A549 (cell line): ENCODE results near the gene ZNF521. TPM values are rescaled to one million over a fixed set of nuclear protein-coding genes. Genes with fewer than 3 reads are reported as not detected.

Experiments used
- ATAC-seq, 2 experiments: fragments of 200-7000 bp in 1 of 2; fragments of >200 bp in 1 of 2; cut with Nextera tagmentation in 1 of 2; cut with Tn5 transposase in 1 of 2; 3 replicates each; pipeline versions ENCODE4 v1.8.0 to v1.9.1; 2018 to 2020; ENCODE audit warnings: mild to moderate bottlenecking in 1 of 2, moderate library complexity in 1 of 2
- CTCF ChIA-PET: fragments of 300-600 bp; sonication (Branson Sonifier 250); formaldehyde crosslinking; extraction: SDS; loops from one replicate; lab custom pipeline; 2021; ENCODE audit warnings: antibody characterized with exemption, inconsistent platforms; lab: Yijun Ruan, JAX
- POLR2A ChIA-PET: fragments of 350-600 bp; formaldehyde crosslinking; extraction: SDS; loops from one replicate; lab custom pipeline; 2021; ENCODE audit warnings: antibody characterized with exemption, inconsistent platforms; lab: Yijun Ruan, JAX
- DNase-seq, 2 experiments: peaks; one replicate each; pipeline versions ENCODE4 v3.0.0 to v3.0.0-alpha.2; 2011 to 2016; ENCODE audit warnings: low read depth in 1 of 2, low spot score in 1 of 2
- FAIRE-seq: peaks from 2 replicates; lab custom pipeline; 2011; peaks lifted over from hg19 to GRCh38; lab: Jason Lieb, UNC
- H3K27ac ChIP-seq, 2 experiments: fragments of >200 bp; sonication (Bioruptor Twin); formaldehyde crosslinking; 3 replicates each; pipeline ENCODE4 v1.5.1; 2016 to 2017
- H3K4me1 ChIP-seq: fragments of >200 bp; sonication (Bioruptor Twin); formaldehyde crosslinking; 3 replicates; pipeline ENCODE4 v1.6.1; 2016
- H3K4me2 ChIP-seq: fragments of >200 bp; sonication (Bioruptor Twin); formaldehyde crosslinking; 3 replicates; pipeline ENCODE4 v1.6.1; 2016
- H3K4me3 ChIP-seq: fragments of >200 bp; sonication (Bioruptor Twin); formaldehyde crosslinking; 3 replicates; pipeline ENCODE4 v1.5.1; 2016
- H3K9me3 ChIP-seq: fragments of >200 bp; sonication (Bioruptor Twin); formaldehyde crosslinking; 3 replicates; pipeline ENCODE4 v1.6.1; 2016
- CBX2 ChIP-seq: fragments of 200-600 bp; sonication (generic); IDR thresholded peaks from 2 replicates; pipeline ENCODE4 v1.6.1; 2016; ENCODE audit warnings: low read depth, mild to moderate bottlenecking, borderline replicate concordance
- CEBPB ChIP-seq, 2 experiments: fragments of >200 bp in 1 of 2; sonication (Bioruptor Twin) in 1 of 2; formaldehyde crosslinking in 1 of 2; IDR thresholded peaks; 2 replicates each; pipeline ENCODE4 v1.6.1; 2012 to 2016
- CHD2 ChIP-seq: fragments of 150-350 bp; IDR thresholded peaks from 2 replicates; pipeline ENCODE4 v1.6.1; 2014; ENCODE audit warnings: low read length; ENCODE audit not compliant: partially characterized antibody
- CHD4 ChIP-seq: fragments of 200-600 bp; sonication (generic); IDR thresholded peaks from 2 replicates; pipeline ENCODE4 v1.6.1; 2016; ENCODE audit warnings: antibody characterized with exemption, mild to moderate bottlenecking, borderline replicate concordance
- EHF ChIP-seq: fragments of 250-450 bp; sonication (Bioruptor Pico); IDR thresholded peaks from 2 replicates; pipeline ENCODE4 v1.5.0; 2020; ENCODE audit warnings: mild to moderate bottlenecking
- EHMT2 ChIP-seq: fragments of 200-600 bp; sonication (generic); IDR thresholded peaks from 2 replicates; pipeline ENCODE4 v1.6.1; 2016; ENCODE audit warnings: antibody characterized with exemption, low read depth, mild to moderate bottlenecking, moderate library complexity
- ESRRA ChIP-seq: fragments of 150-350 bp; IDR thresholded peaks from 2 replicates; pipeline ENCODE4 v1.6.1; 2014; ENCODE audit warnings: mild to moderate bottlenecking, low read length, borderline replicate concordance
- FOSB ChIP-seq: fragments of 250-450 bp; sonication (Bioruptor Pico); IDR thresholded peaks from 2 replicates; pipeline ENCODE4 v1.5.0; 2020; ENCODE audit warnings: mild to moderate bottlenecking, moderate library complexity
- FOXS1 ChIP-seq: fragments of 250-450 bp; sonication (Bioruptor Pico); IDR thresholded peaks from 2 replicates; pipeline ENCODE4 v1.5.0; 2020; ENCODE audit warnings: mild to moderate bottlenecking, moderate library complexity
- HDAC2 ChIP-seq: fragments of 200-600 bp; sonication (generic); IDR thresholded peaks from 2 replicates; pipeline ENCODE4 v1.6.1; 2016
- JUN ChIP-seq, 2 experiments: fragments of >200 bp; sonication (Bioruptor Twin); formaldehyde crosslinking; IDR thresholded peaks; 2 replicates in 1 of 2; 3 replicates in 1 of 2; pipeline ENCODE4 v1.6.1; 2016 to 2017
- JUNB ChIP-seq: fragments of >200 bp; sonication (Bioruptor Twin); formaldehyde crosslinking; IDR thresholded peaks from 2 replicates; pipeline ENCODE4 v1.6.1; 2016
- KDM5A ChIP-seq: fragments of 200-600 bp; sonication (generic); IDR thresholded peaks from 2 replicates; pipeline ENCODE4 v1.6.1; 2016; ENCODE audit warnings: antibody characterized with exemption, mild to moderate bottlenecking
- MAZ ChIP-seq: fragments of 150-350 bp; IDR thresholded peaks from 2 replicates; pipeline ENCODE4 v1.6.1; 2014; ENCODE audit warnings: antibody characterized with exemption, low read depth, low read length, borderline replicate concordance
- NFE2L2 ChIP-seq: fragments of 150-350 bp; conservative IDR thresholded peaks from 2 replicates; pipeline ENCODE4 v1.6.1; 2014; ENCODE audit warnings: low read length
- NPAS2 ChIP-seq: fragments of 250-450 bp; sonication (Bioruptor Pico); IDR thresholded peaks from 2 replicates; pipeline ENCODE4 v1.8.0; 2022; ENCODE audit warnings: mild to moderate bottlenecking, moderate library complexity, borderline replicate concordance
- POLR2AphosphoS2 ChIP-seq: conservative IDR thresholded peaks from 2 replicates; pipeline ENCODE4 v1.6.1; 2012; ENCODE audit warnings: low read length, improper control_type of control experiment, inconsistent platforms
- RAD21 ChIP-seq, 2 experiments: fragments of >200 bp in 1 of 2; sonication (Bioruptor Twin) in 1 of 2; formaldehyde crosslinking in 1 of 2; IDR thresholded peaks in 1 of 2; conservative IDR thresholded peaks in 1 of 2; 2 replicates in 1 of 2; 3 replicates in 1 of 2; pipeline ENCODE4 v1.6.1; 2012 to 2018; ENCODE audit warnings: inconsistent platforms in 1 of 2
- RARB ChIP-seq: fragments of 250-450 bp; sonication (Bioruptor Pico); IDR thresholded peaks from 2 replicates; pipeline ENCODE4 v1.8.0; 2021; ENCODE audit warnings: mild to moderate bottlenecking, moderate library complexity
- RFX5 ChIP-seq: fragments of 450-650 bp; IDR thresholded peaks from 2 replicates; pipeline ENCODE4 v1.7.1; 2014; ENCODE audit warnings: antibody characterized with exemption, mild to moderate bottlenecking, moderate library complexity
- RNF2 ChIP-seq: fragments of 200-600 bp; sonication (generic); IDR thresholded peaks from 2 replicates; pipeline ENCODE4 v1.6.1; 2016; ENCODE audit warnings: low read depth, mild to moderate bottlenecking, antibody characterized with exemption, moderate library complexity, borderline replicate concordance
- ZC3H11A ChIP-seq: fragments of 450-650 bp; IDR thresholded peaks from 2 replicates; pipeline ENCODE4 v1.6.1; 2014; ENCODE audit warnings: antibody characterized with exemption, mild to moderate bottlenecking
- ZNF302 ChIP-seq: fragments of 250-450 bp; sonication (Bioruptor Pico); IDR thresholded peaks from 2 replicates; pipeline ENCODE4 v1.9.0; 2021; ENCODE audit warnings: inconsistent platforms, mild to moderate bottlenecking, moderate library complexity
- WGBS: methylation state at CpG from one replicate; pipeline ENCODE4 v1.1.6; 2017; ENCODE audit errors: missing lambda C conversion rate; 5-methylcytosine and 5-hydroxymethylcytosine counted together
- polyA plus RNA-seq, 4 experiments: library from polyadenylated mRNA; depleted of rRNA in 3 of 4; stranded (reverse); fragments of >200 nt; fragmentation: RNase III in 1 of 4; extraction: RNeasy Plus Mini Kit Qiagen cat#74134 plus additional on column Dnase treatment in 1 of 4; gene quantifications; 2 replicates in 3 of 4; 3 replicates in 1 of 4; pipeline ENCODE4 v1.2.3, GENCODE V29; 2011 to 2017
- TF ChIP-seq, protein P1 (sequence below): fragments of >200 bp; sonication (Bioruptor Twin); formaldehyde crosslinking; IDR thresholded peaks from 2 replicates; pipeline ENCODE4 v1.6.1; 2016
- TF ChIP-seq, protein P2 (sequence below): fragments of 150-350 bp; IDR thresholded peaks from 2 replicates; pipeline ENCODE4 v1.6.1; 2014; ENCODE audit warnings: low read depth, mild to moderate bottlenecking, low read length
- TF ChIP-seq, protein P3 (sequence below): fragments of 200-600 bp; sonication (generic); IDR thresholded peaks from 2 replicates; pipeline ENCODE4 v1.6.1; 2016; ENCODE audit warnings: antibody characterized with exemption, mild to moderate bottlenecking, moderate library complexity
- TF ChIP-seq, protein P4 (sequence below): fragments of 450-650 bp; IDR thresholded peaks from 2 replicates; pipeline ENCODE4 v1.6.1; 2014; ENCODE audit warnings: antibody characterized with exemption
- TF ChIP-seq, protein P5 (sequence below): fragments of >200 bp; sonication (Bioruptor Twin); formaldehyde crosslinking; IDR thresholded peaks from 3 replicates; pipeline ENCODE4 v1.6.1; 2016

The ZNF521 gene
- polyA plus RNA-seq, 2 of the 4 experiments (the other 2 are of a cell fraction) = not detected

DNA sequence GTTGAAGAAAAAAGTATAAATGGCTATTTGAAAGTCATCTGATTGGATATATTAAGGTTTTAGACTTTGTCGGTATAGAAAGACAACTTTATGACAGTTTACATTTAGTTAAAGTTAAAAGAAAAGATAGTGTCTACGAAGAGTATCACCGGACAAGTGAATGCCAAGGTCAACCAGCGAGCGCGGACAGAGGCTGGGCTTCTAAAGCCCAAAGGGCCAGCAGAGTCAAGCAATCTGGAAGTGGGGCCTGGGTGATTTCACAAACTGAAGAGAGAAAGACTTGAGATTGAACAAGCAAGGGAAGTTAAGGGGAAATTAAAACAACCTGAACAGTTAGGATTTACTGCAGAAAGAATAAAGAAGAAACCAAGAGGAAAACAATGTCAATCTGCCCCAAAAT is 16.3 kb downstream of the ZNF521 start (continued):
- TF ChIP-seq, protein P1, sequence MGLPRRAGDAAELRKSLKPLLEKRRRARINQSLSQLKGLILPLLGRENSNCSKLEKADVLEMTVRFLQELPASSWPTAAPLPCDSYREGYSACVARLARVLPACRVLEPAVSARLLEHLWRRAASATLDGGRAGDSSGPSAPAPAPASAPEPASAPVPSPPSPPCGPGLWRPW = no peak
- no peak for TF ChIP-seq EHF (CRISPR knock-in tag)
- TF ChIP-seq ZC3H11A = no peak
- TF ChIP-seq MAZ = no peak
- TF ChIP-seq CEBPB (IDR thresholded peaks at IDR 0.05) = no peak

DNA sequence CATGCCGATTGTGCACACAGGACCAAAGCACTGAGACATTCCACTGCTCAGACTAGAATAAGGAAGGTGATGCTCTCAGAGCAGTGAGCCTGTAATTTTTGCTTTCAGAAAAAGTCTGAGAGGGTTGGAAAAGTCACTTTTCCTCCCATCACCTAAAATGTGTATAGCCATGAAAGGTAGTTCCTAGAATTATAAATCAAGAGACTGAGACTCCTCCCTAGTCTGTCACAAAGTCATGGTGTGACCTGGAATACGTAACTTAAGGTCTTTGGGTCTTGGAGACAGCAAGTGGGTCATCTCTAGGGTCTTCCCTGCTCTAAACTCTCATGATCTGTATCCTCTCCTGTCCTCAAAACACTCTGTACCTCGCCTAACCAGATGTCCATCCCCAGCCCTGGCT is 16.9 kb downstream of the ZNF521 start:
- CTCF ChIA-PET = no interaction called here
- FAIRE-seq (no peak), DNase-seq (no peak)
- WGBS = 2% methylated on average over 3 of the region's 3 CpGs
- H3K4me1 ChIP-seq = no peaks in the 10 kb centered on the region
- TF ChIP-seq, protein P2, sequence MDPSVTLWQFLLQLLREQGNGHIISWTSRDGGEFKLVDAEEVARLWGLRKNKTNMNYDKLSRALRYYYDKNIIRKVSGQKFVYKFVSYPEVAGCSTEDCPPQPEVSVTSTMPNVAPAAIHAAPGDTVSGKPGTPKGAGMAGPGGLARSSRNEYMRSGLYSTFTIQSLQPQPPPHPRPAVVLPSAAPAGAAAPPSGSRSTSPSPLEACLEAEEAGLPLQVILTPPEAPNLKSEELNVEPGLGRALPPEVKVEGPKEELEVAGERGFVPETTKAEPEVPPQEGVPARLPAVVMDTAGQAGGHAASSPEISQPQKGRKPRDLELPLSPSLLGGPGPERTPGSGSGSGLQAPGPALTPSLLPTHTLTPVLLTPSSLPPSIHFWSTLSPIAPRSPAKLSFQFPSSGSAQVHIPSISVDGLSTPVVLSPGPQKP = no peak
- no peak for TF ChIP-seq KDM5A
- no peak for TF ChIP-seq CHD4
- no peak for TF ChIP-seq ESRRA
- TF ChIP-seq EHF (CRISPR knock-in tag) = no peak
- TF ChIP-seq RFX5 = no peak
- TF ChIP-seq NFE2L2 = no peak
- TF ChIP-seq FOXS1 (CRISPR knock-in tag) = no peak
- no peak for TF ChIP-seq JUNB
- TF ChIP-seq, protein P3, sequence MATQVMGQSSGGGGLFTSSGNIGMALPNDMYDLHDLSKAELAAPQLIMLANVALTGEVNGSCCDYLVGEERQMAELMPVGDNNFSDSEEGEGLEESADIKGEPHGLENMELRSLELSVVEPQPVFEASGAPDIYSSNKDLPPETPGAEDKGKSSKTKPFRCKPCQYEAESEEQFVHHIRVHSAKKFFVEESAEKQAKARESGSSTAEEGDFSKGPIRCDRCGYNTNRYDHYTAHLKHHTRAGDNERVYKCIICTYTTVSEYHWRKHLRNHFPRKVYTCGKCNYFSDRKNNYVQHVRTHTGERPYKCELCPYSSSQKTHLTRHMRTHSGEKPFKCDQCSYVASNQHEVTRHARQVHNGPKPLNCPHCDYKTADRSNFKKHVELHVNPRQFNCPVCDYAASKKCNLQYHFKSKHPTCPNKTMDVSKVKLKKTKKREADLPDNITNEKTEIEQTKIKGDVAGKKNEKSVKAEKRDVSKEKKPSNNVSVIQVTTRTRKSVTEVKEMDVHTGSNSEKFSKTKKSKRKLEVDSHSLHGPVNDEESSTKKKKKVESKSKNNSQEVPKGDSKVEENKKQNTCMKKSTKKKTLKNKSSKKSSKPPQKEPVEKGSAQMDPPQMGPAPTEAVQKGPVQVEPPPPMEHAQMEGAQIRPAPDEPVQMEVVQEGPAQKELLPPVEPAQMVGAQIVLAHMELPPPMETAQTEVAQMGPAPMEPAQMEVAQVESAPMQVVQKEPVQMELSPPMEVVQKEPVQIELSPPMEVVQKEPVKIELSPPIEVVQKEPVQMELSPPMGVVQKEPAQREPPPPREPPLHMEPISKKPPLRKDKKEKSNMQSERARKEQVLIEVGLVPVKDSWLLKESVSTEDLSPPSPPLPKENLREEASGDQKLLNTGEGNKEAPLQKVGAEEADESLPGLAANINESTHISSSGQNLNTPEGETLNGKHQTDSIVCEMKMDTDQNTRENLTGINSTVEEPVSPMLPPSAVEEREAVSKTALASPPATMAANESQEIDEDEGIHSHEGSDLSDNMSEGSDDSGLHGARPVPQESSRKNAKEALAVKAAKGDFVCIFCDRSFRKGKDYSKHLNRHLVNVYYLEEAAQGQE = no peak
- no peak for TF ChIP-seq POLR2AphosphoS2
- TF ChIP-seq RARB (CRISPR knock-in tag) = no peak
- no peak for TF ChIP-seq ZNF302
- TF ChIP-seq, all 56 proteins: peak for 0
- H3K4me2 ChIP-seq = no peak overlapping the region
- no peak for ATAC-seq
- no peaks in the 10 kb centered on the region for H3K9me3 ChIP-seq
- H3K4me3 ChIP-seq = no peak overlapping the region
- POLR2A ChIA-PET = no interaction called here
- no peak overlapping the region for H3K27ac ChIP-seq

DNA sequence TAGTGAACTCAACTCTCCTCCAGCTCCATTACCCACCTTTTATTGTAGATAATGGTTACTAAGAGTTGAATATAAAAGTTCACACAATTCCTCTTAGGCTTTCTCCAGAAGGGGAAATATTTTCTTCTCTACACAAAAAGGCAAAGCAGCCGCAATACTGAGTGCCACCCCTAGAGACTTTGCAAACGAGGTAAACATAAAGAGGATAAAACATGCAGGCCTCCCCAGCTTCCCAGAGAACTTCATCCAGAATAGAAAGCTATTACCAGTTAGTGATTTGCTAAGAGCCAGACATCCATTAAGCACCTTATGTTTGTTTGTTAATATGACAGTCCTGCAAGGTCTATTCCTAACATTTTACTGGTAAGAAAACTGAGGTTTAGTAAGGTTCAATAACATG is 17.4 kb downstream of the ZNF521 start:
- Histone ChIP-seq H3K4me1 (no peaks in the 10 kb centered on the region), H3K27ac (no peak overlapping the region), H3K9me3 (no peaks in the 10 kb centered on the region), H3K4me3 (no peak overlapping the region), H3K4me2 (no peak overlapping the region)
- DNase-seq = no peak
- 2% methylated on average over 2 of the region's 2 CpGs for WGBS
- CTCF ChIA-PET = no interaction called here
- no peak for TF ChIP-seq FOSB
- TF ChIP-seq, protein P4, sequence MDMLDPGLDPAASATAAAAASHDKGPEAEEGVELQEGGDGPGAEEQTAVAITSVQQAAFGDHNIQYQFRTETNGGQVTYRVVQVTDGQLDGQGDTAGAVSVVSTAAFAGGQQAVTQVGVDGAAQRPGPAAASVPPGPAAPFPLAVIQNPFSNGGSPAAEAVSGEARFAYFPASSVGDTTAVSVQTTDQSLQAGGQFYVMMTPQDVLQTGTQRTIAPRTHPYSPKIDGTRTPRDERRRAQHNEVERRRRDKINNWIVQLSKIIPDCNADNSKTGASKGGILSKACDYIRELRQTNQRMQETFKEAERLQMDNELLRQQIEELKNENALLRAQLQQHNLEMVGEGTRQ = no peak
- TF ChIP-seq, protein P5, sequence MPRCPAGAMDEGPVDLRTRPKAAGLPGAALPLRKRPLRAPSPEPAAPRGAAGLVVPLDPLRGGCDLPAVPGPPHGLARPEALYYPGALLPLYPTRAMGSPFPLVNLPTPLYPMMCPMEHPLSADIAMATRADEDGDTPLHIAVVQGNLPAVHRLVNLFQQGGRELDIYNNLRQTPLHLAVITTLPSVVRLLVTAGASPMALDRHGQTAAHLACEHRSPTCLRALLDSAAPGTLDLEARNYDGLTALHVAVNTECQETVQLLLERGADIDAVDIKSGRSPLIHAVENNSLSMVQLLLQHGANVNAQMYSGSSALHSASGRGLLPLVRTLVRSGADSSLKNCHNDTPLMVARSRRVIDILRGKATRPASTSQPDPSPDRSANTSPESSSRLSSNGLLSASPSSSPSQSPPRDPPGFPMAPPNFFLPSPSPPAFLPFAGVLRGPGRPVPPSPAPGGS = no peak
- no peak for TF ChIP-seq FOXS1 (CRISPR knock-in tag)
- TF ChIP-seq HDAC2 = no peak
- TF ChIP-seq CHD2 = no peak
- no peak for TF ChIP-seq RAD21 (conservative IDR thresholded peaks at IDR 0.05 in 1 of 2, IDR thresholded peaks at IDR 0.05 in 1 of 2)
- no peak for TF ChIP-seq NPAS2 (CRISPR knock-in tag)
- no peak for TF ChIP-seq RNF2
- TF ChIP-seq EHMT2 = no peak
- no peak for TF ChIP-seq RFX5
- no peak for TF ChIP-seq JUN (IDR thresholded peaks at IDR 0.05)
- no peak for TF ChIP-seq POLR2AphosphoS2
- no peak for TF ChIP-seq CBX2
- TF ChIP-seq, protein P2 = no peak
- TF ChIP-seq KDM5A = no peak
- ATAC-seq = no peak
- POLR2A ChIA-PET = no interaction called here
- no peak for FAIRE-seq
